HepG2 (cell line): ENCODE data around the gene PLXNA3.

Experiments
- FOXM1 ChIP-seq: sonication (generic); formaldehyde crosslinking; IDR thresholded peaks from 2 replicates; pipeline ENCODE4 v1.5.0; 2020; ENCODE audit warnings: missing genetic modification reagents
- KLF13 ChIP-seq: sonication (generic); formaldehyde crosslinking; IDR thresholded peaks from 2 replicates; pipeline ENCODE4 v1.4.0; 2020; ENCODE audit warnings: mild to moderate bottlenecking, missing genetic modification reagents
- POLR2AphosphoS5 ChIP-seq: IDR thresholded peaks from 2 replicates; pipeline ENCODE4 v1.6.1; 2012; ENCODE audit warnings: low read depth, low read length
- ZNF543 ChIP-seq: sonication (generic); formaldehyde crosslinking; IDR thresholded peaks from 2 replicates; pipeline ENCODE4 v1.4.0; 2020; ENCODE audit warnings: mild to moderate bottlenecking, missing genetic modification reagents
- ZNF777 ChIP-seq: sonication (generic); formaldehyde crosslinking; IDR thresholded peaks from 2 replicates; pipeline ENCODE4 v1.4.0; 2020; ENCODE audit warnings: missing genetic modification reagents

- TF ChIP-seq FOXM1 (CRISPR knock-in tag) (no peak), KLF13 (no peak), ZNF543 (CRISPR knock-in tag) (no peak), POLR2AphosphoS5 (no peak), ZNF777 (no peak)
These were observed 8.0 kb downstream of the PLXNA3 start for GRCh38 chrX:154466036-154466435.
